ENCODE results near the gene E2F6.

DNA sequence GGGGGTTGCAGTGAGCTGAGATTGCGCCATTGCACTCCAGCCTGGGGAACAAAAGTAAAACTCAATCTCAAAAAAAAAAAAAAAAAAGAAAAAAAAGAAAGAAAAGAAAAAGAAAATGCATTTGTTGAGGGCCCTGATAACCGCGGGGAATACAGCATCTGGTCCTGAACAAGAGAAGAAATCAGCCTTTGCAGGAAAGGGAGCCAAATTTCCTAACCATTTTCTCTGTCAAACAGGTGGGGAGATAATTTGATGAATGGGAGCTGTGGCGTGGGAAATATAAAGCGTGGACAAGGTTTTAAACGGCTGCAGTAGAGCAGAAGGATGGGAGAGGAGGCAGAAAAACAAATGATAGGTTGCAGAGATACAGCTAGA is 864 bp downstream of the E2F6 start:
- TF ChIP-seq, protein P1, sequence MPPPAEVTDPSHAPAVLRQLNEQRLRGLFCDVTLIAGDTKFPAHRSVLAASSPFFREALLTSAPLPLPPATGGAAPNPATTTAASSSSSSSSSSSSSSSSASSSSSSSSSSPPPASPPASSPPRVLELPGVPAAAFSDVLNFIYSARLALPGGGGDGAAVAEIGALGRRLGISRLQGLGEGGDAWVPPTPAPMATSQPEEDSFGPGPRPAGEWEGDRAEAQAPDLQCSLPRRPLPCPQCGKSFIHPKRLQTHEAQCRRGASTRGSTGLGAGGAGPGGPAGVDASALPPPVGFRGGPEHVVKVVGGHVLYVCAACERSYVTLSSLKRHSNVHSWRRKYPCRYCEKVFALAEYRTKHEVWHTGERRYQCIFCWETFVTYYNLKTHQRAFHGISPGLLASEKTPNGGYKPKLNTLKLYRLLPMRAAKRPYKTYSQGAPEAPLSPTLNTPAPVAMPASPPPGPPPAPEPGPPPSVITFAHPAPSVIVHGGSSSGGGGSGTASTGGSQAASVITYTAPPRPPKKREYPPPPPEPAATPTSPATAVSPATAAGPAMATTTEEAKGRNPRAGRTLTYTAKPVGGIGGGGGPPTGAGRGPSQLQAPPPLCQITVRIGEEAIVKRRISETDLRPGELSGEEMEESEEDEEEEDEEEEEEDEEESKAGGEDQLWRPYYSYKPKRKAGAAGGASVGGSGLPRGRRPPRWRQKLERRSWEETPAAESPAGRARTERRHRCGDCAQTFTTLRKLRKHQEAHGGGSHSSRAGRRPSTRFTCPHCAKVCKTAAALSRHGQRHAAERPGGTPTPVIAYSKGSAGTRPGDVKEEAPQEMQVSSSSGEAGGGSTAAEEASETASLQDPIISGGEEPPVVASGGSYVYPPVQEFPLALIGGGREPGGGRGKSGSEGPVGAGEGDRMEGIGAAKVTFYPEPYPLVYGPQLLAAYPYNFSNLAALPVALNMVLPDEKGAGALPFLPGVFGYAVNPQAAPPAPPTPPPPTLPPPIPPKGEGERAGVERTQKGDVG (CRISPR knock-in tag; IDR thresholded peaks at IDR 0.05) = no peak
- TF ChIP-seq, protein P2, sequence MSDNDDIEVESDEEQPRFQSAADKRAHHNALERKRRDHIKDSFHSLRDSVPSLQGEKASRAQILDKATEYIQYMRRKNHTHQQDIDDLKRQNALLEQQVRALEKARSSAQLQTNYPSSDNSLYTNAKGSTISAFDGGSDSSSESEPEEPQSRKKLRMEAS (IDR thresholded peaks at IDR 0.05; ENCODE audit: low read depth, low read length) = no peak
- TF ChIP-seq CTCF (IDR thresholded peaks at IDR 0.05 in 2 of 3, conservative IDR thresholded peaks at IDR 0.05 in 1 of 3; ENCODE audit: control insufficient read depth in 2 of 3, extremely low read depth in 1 of 3, insufficient read depth in 1 of 3, low read depth in 3 of 3, low read length in 3 of 3) = no peak
- no peak for TF ChIP-seq REST (IDR thresholded peaks at IDR 0.05; ENCODE audit: low read depth, low read length)
